HG02763 (cell line): ENCODE data around the gene KRT34.
"Not testable (repeated sequence)": the region's sequence is repeated elsewhere in the genome, so short reads cannot be mapped to it uniquely, and the experiment has no call there.

Experiments
- ATAC-seq: cut with Tn5 transposase; IDR thresholded peaks from one replicate; pipeline ENCODE4 v1.9.1; 2021; ENCODE audit warnings: mild to moderate bottlenecking, moderate library complexity; ENCODE audit not compliant: unreplicated experiment

KRT34 gene

GRCh38 chr17:41381943-41382342 is at the start of gene KRT34:
KRT34 (minus strand) TSS chr17:41382306; CDS start chr17:41382246, 60 bp downstream.
- ATAC-seq: not testable (repeated sequence)

- ATAC-seq: not testable (repeated sequence)
Observed at GRCh38 chr17:41430376-41430775, 48.3 kb upstream of the KRT34 start.

GRCh38 chr17:41429667-41430066 is 47.6 kb upstream of the KRT34 start:
- no peak for ATAC-seq

GRCh38 chr17:41428591-41429291 is 46.6 kb upstream of the KRT34 start:
- no peak for ATAC-seq

GRCh38 chr17:41424111-41424635 is 42.1 kb upstream of the KRT34 start, which contains the start of gene KRT37:
KRT37 (minus strand) TSS chr17:41424585; CDS start chr17:41424523, 62 bp downstream.
- ATAC-seq: no peak

GRCh38 chr17:41422586-41422985 is 40.5 kb upstream of the KRT34 start:
- ATAC-seq: not testable (repeated sequence)

GRCh38 chr17:41421617-41422016 is 39.5 kb upstream of the KRT34 start:
- no peak for ATAC-seq

- ATAC-seq: no peak
Observed at GRCh38 chr17:41421116-41421515, 39.0 kb upstream of the KRT34 start.

- no peak for ATAC-seq
Observed at GRCh38 chr17:41420134-41420533, 38.0 kb upstream of the KRT34 start.

- ATAC-seq: no peak
Observed at GRCh38 chr17:41419716-41420115, 37.6 kb upstream of the KRT34 start.

GRCh38 chr17:41418116-41418860 is 36.2 kb upstream of the KRT34 start:
- ATAC-seq: no peak

GRCh38 chr17:41417576-41418015 is 35.5 kb upstream of the KRT34 start:
- no peak for ATAC-seq

- no peak for ATAC-seq
Observed at GRCh38 chr17:41417127-41417526, 35.0 kb upstream of the KRT34 start.

GRCh38 chr17:41416479-41416878 is 34.4 kb upstream of the KRT34 start:
- ATAC-seq: no peak

GRCh38 chr17:41415833-41416335 is 33.8 kb upstream of the KRT34 start:
- no peak for ATAC-seq

GRCh38 chr17:41415411-41415810 is 33.3 kb upstream of the KRT34 start:
- no peak for ATAC-seq

GRCh38 chr17:41413982-41414381 is 31.9 kb upstream of the KRT34 start:
- no peak for ATAC-seq

- no peak for ATAC-seq
Observed at GRCh38 chr17:41413353-41413957, 31.3 kb upstream of the KRT34 start.

- no peak for ATAC-seq
Observed at GRCh38 chr17:41411072-41411840, 29.1 kb upstream of the KRT34 start.

- no peak for ATAC-seq
Observed at GRCh38 chr17:41407226-41407625, 25.1 kb upstream of the KRT34 start.
